ENCODE results near the gene CTIF.

DNA sequence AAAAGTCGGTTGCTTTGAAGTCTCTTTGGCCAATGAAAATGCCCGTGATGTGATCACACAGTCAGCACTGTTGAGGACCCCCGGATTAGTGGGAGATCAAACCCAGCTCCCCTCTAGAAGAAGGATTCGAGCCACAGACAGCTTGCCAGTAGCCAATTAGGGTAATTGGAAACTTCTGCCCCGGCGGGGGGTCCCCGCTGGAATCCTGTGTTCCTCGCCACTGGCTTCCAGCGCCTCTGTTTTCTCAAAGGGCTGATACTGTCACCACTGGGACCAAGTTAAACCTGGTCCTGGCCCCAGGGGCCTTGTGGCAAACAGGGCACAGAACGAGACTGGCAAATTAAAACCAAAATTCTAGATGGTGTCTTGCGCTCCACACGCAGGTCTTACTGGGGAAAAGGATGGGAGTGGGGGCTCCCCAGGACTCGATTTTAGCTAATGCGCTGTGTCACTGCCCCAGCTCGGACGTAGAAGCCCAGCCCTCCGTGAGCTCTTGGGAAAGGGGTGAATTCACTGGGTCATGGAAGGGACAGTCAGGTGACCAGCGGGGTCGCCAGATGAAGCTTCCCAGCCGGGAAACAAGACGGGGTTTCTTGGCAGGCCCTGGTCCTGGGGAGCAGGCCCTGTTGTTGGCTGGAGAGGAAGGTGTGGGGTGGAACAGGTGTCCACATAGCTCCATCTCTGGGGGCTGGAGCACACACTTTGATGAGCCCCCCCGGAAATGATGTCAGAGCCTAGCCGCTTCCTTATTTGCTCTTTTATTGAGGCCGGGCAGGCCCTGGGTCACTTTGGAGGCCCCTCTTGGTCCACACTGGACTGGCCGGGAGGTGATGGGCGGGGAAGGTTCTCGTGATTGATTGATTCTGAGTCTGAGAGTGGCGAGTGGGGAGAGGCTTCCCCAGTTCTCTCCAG, 321.7 kb downstream of the CTIF start:
- TF ChIP-seq, protein P1, sequence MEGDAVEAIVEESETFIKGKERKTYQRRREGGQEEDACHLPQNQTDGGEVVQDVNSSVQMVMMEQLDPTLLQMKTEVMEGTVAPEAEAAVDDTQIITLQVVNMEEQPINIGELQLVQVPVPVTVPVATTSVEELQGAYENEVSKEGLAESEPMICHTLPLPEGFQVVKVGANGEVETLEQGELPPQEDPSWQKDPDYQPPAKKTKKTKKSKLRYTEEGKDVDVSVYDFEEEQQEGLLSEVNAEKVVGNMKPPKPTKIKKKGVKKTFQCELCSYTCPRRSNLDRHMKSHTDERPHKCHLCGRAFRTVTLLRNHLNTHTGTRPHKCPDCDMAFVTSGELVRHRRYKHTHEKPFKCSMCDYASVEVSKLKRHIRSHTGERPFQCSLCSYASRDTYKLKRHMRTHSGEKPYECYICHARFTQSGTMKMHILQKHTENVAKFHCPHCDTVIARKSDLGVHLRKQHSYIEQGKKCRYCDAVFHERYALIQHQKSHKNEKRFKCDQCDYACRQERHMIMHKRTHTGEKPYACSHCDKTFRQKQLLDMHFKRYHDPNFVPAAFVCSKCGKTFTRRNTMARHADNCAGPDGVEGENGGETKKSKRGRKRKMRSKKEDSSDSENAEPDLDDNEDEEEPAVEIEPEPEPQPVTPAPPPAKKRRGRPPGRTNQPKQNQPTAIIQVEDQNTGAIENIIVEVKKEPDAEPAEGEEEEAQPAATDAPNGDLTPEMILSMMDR (IDR thresholded peaks at IDR 0.05) = no peak
- TF ChIP-seq POLR2A (IDR thresholded peaks at IDR 0.05) (no peak), EP300 (IDR thresholded peaks at IDR 0.05) (no peak)
